Activated CD8-positive, alpha-beta memory T cell treated with anti-CD3 and anti-CD28 coated beads, Interleukin-2, amount 50 U/mL, for 1 hour (primary cell): Measurements from ENCODE around the gene MRAP.
"Not testable (repeated sequence)": the region's sequence is repeated elsewhere in the genome, so short reads cannot be mapped to it uniquely, and the experiment has no call there.

Experiments
- DNase-seq: peaks from one replicate; pipeline ENCODE4 v3.0.0-alpha.2; 2020; ENCODE audit errors: extremely low read depth

The MRAP gene

DNA sequence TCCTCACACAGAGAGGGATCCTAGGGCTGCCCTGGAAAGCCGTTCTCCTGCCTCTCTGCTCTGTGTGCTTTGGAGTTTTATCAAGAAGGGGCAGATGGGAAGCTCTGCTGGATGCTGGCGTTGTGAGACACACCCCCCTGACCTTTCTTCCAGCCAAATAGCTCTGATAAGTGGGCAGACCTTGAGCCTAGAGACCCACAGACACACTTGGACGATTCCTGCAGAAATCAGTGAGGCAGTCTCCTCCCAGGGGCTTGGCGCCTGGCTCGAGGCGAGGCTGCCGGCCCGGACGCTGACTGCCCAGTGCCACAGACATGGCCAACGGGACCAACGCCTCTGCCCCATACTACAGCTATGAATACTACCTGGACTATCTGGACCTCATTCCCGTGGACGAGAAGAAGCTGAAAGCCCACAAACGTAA lies at the start of gene MRAP:
Gene MRAP, plus strand, starts transcription at position 198 of the 424 bp plus-strand sequence. Its CDS starts 117 bp downstream, at position 315.
- DNase-seq, result no peak

GRCh38 chr21:32249511-32250280 lies 49.0 kb upstream of the MRAP start:
- no peak for DNase-seq

- no peak for DNase-seq
These were observed 46.5 kb upstream of the MRAP start for GRCh38 chr21:32252136-32252535.

- DNase-seq, result no peak
These were observed 45.4 kb upstream of the MRAP start for GRCh38 chr21:32253215-32253641.

DNA sequence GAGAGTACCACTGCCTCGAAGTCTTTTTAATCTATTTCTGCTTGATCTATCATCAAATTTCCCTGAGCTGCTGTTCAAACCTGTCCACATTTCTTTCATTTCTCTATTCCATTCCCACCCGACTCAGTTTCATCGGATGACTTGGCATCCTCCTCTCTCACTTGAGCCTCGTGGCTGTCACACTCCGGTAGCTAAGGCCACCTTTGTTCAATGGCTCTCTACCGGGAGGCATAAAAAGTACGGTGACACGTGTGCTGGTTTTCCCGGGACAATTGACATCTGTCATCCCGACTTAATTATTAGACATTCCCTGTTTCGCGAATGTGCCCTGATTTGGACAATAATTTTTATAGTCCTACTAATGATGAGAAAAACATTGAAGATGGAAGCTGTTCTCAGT lies 42.4 kb upstream of the MRAP start:
- no peak for DNase-seq

DNA sequence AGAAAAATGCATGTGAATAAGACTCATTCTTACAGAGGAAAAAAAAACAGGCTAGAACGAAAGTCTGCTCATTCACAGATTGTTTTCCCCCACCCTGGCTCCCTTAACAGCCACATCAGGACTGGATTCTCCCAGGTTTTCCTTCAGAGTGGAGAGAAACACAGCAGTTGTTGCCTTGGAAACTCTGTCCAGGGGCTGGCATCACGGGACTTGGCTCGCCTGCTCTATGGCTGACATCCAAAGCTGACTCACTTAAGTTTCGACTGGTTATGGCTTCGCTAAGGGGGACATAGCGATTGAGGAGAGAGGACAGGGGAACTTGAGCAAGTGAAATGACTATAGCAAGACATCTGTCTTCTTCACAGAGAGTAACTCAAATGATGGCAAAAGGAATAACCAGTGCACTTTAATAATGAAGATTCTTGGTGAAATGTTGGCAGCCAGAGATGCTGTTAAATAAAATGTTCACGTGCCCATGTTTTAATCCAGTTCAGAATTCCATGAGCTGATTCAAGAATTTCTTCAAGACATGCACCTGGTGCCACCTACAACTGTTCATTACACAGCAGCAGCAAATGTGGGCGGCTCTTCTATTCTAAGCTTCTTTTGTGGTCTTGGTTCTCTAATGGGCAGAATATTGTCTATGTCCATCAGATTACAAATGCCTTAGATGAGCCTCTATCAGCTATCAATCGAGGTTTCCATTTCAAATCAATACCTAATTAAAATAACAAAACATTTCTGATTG lies 41.6 kb upstream of the MRAP start:
- no peak for DNase-seq

- no peak for DNase-seq
These were observed 40.5 kb upstream of the MRAP start for GRCh38 chr21:32257962-32258785.

GRCh38 chr21:32258786-32259048 lies 39.9 kb upstream of the MRAP start:
- DNase-seq, result not testable (repeated sequence)

- no peak for DNase-seq
These were observed 38.5 kb upstream of the MRAP start for GRCh38 chr21:32260130-32260529.

DNA sequence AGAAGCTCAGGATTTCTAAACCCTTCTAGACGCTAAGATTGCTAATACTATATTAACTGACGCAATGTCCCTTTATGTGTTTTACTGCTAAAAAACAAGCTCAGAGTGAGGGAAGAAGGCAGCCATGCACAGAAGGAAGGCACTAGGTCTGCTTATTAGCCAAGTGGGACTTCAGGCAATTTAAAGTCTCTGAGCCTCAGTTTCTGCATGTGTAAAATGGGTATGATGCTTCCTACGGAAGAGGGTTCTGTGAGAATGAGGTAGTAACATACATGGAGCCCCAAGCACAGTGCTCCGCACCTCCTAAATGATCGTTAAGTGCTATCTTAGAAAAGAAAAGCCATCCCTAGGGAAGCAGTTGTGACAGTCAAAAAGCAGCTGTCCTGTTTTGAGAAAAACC lies 36.7 kb upstream of the MRAP start:
- no peak for DNase-seq

DNA sequence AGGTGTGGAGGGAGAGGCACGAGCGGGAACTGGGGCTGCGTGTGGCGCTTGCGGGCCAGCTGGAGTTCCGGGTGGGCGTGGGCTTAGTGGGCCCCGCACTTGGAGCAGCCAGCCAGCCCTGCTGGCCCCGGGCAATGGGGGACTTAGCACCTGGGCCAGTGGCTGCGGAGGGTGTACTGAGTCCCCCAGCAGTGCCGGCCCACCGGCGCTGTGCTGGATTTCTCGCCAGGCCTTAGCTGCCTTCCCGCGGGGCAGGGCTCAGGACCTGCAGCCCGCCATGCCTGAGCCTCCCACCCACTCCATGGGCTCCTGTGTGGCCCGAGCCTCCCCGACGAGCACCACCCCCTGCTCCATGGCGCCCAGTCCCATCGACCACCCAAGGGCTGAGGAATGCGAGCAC lies 33.3 kb upstream of the MRAP start:
- DNase-seq, result not testable (repeated sequence)

DNA sequence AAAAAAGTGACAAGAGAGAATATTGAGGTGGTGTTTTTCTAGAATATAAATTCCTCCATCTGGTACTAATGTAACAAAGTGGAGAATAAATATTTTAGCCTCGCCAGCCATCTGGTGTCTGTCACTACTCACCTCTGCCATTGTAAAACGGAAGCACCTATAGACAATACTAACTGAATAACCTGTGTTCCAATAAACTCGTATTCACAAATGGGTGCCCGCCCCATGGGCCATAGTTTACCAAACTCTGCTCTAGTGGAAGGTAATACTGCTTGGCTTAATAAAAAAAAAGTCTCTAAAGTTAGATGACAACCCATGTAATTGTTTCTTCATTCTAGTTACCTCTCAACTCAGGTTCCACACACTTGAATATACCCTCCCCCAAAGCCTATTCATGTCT lies 27.9 kb upstream of the MRAP start:
- DNase-seq, result no peak

- no peak for DNase-seq
These were observed 22.0 kb upstream of the MRAP start for GRCh38 chr21:32276671-32277070.

GRCh38 chr21:32278103-32278502 lies 20.6 kb upstream of the MRAP start:
- DNase-seq, result no peak

- DNase-seq, result peak; percentile 88
These were observed 19.9 kb upstream of the MRAP start, which contains the start of gene MIS18A for GRCh38 chr21:32278518-32279376. Gene MIS18A (minus strand): TSS chr21:32279049. CDS start chr21:32279014, 35 bp downstream.

DNA sequence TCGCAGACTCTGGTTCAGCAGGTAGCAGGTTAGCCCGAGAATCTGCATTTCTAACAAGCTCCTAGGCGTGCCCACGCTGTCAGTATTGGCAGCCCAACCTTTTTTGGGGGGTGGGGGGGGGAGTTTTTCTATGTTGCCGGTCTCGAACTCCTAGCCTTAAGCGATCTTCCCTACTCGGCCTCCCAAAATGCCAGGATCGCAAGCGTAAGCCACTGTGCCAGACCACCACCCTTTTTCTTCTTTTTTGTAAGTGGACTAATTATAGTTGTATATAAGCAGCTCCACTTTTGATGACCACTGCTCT lies 19.3 kb upstream of the MRAP start:
- no peak for DNase-seq

DNA sequence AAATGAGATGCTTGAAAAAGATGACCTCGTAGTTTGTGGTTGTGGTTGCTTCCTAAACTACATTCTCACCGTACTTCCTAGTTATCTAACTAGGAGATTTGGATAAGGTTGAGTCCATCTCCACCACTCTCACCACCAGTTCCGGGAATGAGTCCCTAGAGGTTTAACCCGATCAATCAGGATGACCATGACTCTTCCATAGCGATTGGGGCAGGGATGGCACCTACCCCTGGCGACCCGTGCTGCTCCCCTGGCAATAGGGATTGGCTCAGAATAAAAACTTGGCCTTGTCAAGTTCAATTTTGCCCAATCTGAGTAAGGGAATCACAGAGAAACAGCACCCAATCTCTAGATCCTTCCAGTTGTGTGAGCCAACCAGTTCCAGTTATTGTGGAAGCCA lies 17.1 kb upstream of the MRAP start:
- DNase-seq, result no peak

- no peak for DNase-seq
These were observed 15.7 kb upstream of the MRAP start for GRCh38 chr21:32282992-32283391.

GRCh38 chr21:32285476-32285875 lies 13.2 kb upstream of the MRAP start:
- no peak for DNase-seq

GRCh38 chr21:32297449-32297848 lies 1.2 kb upstream of the MRAP start:
- DNase-seq, result no peak

DNA sequence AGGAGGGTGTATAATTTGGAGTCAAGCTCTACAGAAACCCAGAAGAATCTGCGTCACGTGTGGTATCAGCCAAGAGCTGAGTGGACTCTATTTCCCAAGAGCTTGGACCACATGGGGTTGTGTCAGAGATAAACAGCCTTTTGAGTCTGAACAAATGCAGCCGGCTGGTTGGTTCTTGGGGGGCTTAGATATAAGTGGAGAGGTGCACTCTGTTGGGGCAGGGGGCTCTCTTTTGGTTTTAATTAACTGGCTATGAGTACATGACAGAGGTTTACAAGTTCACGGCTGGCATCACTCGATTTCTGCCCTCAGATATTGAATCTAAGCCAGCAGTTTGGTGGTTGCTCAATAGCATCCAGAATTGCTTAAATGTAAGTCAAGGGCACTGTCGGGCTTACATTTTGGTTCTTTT lies 501 bp upstream of the MRAP start:
- DNase-seq, result no peak

GRCh38 chr21:32299695-32300094 lies 1.0 kb downstream of the MRAP start:
- no peak for DNase-seq
